HG03378 (cell line): ENCODE results near the gene TIMM10B.

ENCODE experiments used
- ATAC-seq: cut with Tn5 transposase; IDR thresholded peaks from one replicate; pipeline ENCODE4 v1.9.1; 2021; ENCODE audit warnings: mild to moderate bottlenecking, moderate library complexity; ENCODE audit not compliant: unreplicated experiment

TIMM10B gene

GRCh38 chr11:6469599-6469998 lies 11.7 kb upstream of the TIMM10B start:
- ATAC-seq = no peak

- ATAC-seq = no peak
Observed at GRCh38 chr11:6472934-6473333, 8.4 kb upstream of the TIMM10B start.

GRCh38 chr11:6473451-6474412 lies 7.6 kb upstream of the TIMM10B start, which contains the start of gene TRIM3:
Gene TRIM3 (minus strand): TSS chr11:6473941. CDS start chr11:6465695, 8,246 bp downstream.
- ATAC-seq = peak; percentile 29

- no peak for ATAC-seq
Observed at GRCh38 chr11:6474413-6474792, 6.9 kb upstream of the TIMM10B start.

GRCh38 chr11:6474806-6475500 lies 6.3 kb upstream of the TIMM10B start:
- no peak for ATAC-seq

GRCh38 chr11:6475936-6476335 lies 5.4 kb upstream of the TIMM10B start:
- no peak for ATAC-seq

GRCh38 chr11:6476571-6476970 lies 4.7 kb upstream of the TIMM10B start:
- ATAC-seq = no peak

- no peak for ATAC-seq
Observed at GRCh38 chr11:6480299-6480914, 894 bp upstream of the TIMM10B start.

- ATAC-seq = no peak
Observed at GRCh38 chr11:6481924-6482275, 599 bp downstream of the TIMM10B start.

- ATAC-seq = no peak
Observed at GRCh38 chr11:6482441-6482840, 1.1 kb downstream of the TIMM10B start.

GRCh38 chr11:6483015-6483414 lies 1.7 kb downstream of the TIMM10B start:
- no peak for ATAC-seq

- no peak for ATAC-seq
Observed at GRCh38 chr11:6485661-6486060, 4.4 kb downstream of the TIMM10B start.

GRCh38 chr11:6486256-6486655 lies 5.0 kb downstream of the TIMM10B start:
- ATAC-seq = no peak

GRCh38 chr11:6486938-6487337 lies 5.6 kb downstream of the TIMM10B start:
- ATAC-seq = no peak

GRCh38 chr11:6488342-6488741 lies 7.0 kb downstream of the TIMM10B start:
- no peak for ATAC-seq

- ATAC-seq = no peak
Observed at GRCh38 chr11:6488821-6489220, 7.5 kb downstream of the TIMM10B start.

GRCh38 chr11:6489306-6489705 lies 8.0 kb downstream of the TIMM10B start:
- no peak for ATAC-seq

- ATAC-seq = no peak
Observed at GRCh38 chr11:6497069-6497839, 16.0 kb downstream of the TIMM10B start, which contains the start of gene DNHD1. Gene DNHD1 (plus strand): TSS chr11:6497280. CDS start chr11:6498216, 936 bp downstream.

GRCh38 chr11:6498121-6498520 lies 16.8 kb downstream of the TIMM10B start:
- ATAC-seq = no peak

GRCh38 chr11:6498544-6498943 lies 17.2 kb downstream of the TIMM10B start:
- ATAC-seq = no peak

- no peak for ATAC-seq
Observed at GRCh38 chr11:6502382-6502781, 21.1 kb downstream of the TIMM10B start.
